ENCODE results near the gene MAMDC2.

Gene MAMDC2

DNA sequence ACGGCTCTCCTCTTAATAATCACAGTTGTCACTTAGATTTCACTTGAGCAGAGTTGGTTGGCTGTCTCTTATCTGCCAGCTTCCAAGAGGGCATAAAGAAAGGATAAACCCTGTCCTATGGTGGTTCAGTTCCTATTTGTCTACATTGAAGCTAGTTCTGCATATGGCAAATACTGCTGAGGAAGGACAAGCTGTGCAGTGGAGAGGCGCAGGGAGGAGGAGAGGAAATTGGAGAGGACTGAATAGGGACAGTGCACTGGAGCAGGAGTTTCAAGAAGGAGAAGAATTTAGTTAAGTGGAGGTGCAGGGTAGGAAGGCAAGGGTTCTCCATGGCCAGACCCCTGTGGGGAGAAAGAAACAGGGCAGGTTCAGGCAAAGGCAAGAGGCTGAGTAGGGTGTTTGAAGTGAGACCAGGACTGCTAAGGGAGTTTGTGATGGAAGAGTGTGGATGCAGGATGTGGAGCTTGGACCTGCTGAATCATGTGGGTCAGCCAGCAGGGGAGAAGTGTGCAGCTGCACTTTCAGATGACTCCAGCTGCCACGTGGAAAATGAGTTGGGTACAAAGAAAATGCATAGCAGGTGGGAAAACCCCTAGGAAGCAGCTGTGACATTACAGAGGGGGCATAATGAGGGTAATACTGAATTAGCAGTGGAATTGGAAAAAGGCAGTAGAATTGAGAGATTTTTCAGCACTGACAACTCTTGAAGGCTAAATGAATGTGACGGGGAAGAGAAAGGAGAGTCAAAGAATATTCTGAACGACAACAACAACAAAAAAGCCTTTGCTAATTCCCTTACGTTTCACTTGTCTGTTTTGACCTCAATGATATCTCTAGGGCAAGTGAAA is 66.8 kb downstream of the MAMDC2 start:
- no peak for DNase-seq

DNA sequence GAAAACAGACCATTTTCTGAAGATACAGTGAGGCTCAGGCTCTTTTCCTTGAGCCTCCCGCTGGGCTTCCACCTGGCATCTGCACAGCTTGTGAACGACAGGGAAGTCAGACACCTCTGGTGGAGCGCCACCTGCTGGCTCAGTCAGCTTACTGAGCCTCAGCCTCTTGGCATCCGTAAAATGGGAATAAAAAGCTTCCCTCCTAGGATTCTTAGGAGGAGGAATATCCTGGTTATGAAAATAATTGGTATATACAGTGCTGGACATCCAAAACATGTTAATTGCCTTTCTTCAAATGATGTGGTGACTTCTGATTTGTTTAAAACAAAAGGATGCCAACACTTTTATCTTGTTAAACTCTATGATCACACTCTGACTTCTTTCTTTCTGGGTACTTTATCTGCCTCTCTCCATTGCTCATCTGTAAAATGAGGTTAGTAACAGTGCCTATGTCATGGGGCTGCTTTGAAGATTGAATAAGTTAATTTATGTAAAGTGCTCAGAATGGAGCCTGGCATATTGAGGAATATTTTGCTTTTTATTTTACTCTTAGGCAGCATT is 67.5 kb downstream of the MAMDC2 start:
- DNase-seq, result peak; percentile 67

DNA sequence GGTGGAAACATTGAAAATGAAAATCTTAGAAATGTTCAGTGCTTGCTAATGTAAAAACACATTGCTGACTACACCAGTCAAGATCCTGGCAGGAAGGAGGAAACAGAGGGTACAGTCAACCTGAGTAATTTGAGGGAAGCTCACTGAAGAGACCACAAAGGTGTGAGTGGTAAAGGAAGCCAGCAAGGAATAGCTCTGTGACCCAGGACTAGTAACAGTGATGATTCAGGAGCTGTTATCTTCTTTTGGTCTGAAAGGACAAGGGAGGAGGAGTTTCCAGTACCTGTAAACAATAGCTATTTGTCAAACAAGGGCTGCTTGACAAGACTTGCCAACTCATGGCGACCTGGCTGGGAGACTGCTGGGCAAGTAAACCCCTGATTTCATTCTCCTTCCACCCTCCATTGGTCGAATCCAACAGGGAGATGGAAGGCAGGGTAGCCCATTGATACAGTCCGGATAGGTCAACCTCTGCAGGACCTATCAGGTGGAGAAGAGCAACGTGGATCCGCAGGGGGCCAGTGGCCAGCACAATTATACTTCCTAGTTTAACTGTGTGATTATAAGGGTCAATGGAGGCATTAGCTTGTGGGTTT is 68.1 kb downstream of the MAMDC2 start:
- DNase-seq, result no peak

DNA sequence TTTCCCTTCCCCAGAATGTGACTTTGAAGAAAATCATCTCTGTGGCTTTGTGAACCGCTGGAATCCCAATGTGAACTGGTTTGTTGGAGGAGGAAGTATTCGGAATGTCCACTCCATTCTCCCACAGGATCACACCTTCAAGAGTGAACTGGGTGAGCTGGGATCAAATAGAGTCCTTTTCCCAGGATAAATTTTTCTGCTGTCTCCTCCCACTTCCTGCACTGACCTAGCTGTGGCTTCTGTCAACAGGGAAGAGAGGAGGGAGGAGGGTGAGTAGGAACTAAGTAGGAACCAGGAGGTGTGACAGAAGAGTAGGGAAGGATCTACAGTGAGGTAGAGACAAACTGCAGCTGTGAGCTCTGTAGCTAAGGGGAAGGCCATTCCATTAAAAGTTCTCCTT is 69.3 kb downstream of the MAMDC2 start:
- DNase-seq, result no peak

DNA sequence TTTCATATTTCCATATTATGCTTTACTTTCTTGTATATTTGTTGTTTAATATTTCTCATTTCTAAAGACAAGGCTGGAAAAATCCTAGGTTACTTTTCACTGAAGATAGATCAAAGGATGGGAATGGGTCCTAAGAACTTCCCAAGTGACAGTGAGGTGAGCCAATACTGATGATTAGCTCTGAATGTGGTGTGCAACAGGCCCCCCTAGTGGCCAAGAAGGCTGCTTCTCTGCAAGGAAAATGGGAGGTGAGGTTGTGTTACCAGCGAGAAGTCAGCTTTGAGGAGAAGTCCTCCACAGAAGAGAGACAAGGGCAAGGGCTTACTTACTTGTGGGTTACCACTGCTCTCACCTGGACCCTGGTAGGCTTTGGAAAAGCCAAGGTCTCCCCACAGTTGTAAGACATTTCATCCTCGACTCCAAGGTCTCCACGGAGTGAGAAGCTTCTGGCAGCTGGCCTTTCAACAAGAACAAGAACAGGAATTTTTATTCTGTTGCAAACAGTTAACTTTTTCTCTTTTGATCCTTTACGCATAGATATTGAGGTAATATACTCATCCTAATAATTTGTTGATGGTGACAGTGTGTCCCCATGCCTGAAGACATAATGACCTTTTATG is 69.9 kb downstream of the MAMDC2 start:
- peak; percentile 56 for DNase-seq

DNA sequence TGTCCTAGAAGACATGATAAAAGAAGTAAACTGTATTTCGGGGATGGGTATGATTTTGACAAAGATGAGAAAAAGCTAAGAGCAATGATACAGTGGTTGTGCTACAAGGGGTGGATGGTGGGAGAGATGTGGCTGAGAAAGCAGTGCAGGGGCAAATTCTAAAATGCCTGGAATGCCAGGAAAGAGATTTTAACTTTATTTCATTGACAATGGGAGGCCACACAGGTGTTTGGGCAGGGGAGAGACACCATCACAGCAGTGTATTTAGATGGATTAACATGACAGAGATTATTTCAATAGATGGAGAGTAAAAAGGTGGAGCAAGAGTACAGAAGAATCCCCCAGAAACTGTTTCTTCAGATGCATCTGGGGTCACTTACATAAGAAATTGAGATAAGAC is 71.2 kb downstream of the MAMDC2 start:
- DNase-seq, result no peak

DNA sequence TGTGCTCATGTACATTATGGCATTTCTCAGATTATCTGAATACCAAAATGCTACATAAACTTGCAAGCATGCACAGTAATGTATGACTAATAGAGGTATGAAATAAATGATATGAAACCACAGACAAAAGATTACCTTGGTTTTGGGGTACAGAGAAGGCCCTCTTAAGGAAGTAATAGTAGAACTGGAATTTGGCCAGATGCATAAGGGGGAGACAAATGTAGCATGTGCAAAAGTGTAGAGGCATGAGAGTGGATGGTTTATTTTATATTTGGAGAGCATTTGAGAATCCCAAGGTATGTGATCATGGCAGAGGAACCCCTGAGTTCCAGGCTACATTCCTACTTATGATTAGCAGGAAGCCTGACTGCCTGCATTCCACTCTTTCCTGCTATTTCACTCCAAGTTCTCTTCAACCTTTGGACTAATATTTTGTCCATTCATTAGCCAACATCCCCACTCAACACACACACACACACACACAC is 74.2 kb downstream of the MAMDC2 start:
- DNase-seq, result no peak

DNA sequence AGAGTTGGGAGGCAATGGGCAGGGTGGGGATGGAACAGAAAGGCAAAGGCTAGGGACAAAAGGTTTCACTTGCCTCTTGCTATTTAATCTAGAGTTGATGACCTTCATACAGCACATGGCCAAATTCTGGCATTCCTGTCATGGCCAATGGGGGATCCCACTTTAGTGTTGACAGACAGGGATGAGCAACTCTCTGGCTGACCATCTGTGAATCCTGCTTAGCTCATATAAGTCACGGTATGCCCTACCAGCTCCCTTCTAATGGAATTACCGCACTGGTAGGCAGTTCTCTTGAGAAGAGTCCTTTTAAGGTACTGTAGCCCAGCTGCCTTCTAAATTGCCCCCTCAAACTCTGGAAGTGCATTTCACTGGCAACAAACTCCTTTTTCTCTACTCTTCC is 76.1 kb downstream of the MAMDC2 start:
- no peak for DNase-seq

DNA sequence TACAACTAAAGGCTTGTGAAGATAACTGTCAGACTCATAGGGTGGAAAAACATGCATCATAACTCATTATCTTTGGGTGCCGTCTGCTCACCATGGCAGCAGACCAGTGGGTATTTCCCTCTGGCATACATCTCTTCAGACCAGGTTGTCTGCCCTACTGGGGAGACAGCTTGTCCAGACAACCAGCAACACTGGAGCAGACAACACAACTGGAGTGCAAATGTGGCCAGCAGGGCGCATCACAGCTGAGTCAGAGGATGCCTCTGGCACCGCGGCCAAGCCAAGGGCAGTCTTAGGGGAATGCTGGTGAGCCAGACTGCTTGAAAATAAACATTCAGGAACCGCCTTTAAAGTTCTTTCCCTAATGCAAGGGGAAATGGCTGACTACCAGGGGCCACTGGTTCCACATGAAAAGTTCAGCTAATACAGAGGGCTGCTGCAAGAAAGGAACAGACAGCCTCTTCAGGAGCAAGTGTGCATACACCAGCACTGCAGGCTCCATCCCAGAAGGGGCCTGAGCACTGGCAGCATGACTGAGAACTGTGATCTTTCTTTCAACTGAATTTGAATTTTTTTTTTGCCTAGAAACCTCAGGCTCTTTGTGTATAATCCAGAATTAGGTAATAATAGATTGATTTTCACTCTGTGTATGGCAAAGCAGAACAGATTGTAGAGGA is 77.3 kb downstream of the MAMDC2 start:
- DNase-seq, result peak; percentile 42

DNA sequence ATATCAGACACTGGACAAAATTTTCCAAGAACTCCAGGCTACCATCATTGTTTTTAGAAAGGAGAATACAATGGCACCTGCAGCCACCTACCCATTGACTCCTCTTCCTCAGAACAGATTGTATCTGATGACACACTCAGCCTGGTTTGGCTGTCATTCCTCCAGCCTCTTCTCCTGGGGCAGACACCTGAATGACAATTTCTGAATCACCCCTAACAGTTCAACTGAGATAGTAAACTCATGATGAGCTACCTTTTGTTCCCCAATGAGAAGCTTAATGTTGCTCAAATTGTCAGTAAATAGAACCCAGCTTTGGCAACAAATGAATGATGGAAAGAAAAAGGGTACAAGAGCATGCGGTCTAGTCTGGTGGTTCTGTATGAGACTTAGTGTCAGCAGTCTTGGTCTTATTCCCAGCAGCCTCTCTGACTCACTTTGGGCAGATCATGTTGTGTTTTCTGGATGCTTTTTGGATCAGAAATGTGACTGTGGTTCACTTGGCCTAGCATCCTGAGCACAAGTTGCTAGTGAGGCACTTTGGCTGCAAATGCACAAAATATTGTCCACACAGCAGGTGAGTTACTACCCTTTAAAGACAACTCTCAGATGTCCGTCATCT is 78.3 kb downstream of the MAMDC2 start:
- DNase-seq, result no peak

DNA sequence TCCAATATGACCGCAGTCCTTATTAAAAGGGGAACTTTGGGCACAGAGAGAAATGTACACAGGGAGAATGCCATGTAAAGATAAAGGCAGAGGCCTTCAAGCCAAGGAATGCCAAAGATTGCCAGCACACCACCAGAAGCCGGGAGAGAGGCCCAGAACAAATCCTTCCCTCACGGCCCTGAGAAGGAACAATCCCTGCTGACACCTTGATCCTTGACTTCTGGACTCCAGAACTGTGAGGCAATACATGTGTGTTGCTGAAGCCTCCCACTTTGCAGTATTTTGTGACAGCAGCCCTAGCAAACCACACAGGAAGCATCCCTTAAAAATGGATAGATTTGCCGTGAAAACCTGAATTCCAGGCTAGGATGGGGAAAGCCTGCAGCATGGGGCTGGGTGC is 80.0 kb downstream of the MAMDC2 start:
- DNase-seq, result no peak

DNA sequence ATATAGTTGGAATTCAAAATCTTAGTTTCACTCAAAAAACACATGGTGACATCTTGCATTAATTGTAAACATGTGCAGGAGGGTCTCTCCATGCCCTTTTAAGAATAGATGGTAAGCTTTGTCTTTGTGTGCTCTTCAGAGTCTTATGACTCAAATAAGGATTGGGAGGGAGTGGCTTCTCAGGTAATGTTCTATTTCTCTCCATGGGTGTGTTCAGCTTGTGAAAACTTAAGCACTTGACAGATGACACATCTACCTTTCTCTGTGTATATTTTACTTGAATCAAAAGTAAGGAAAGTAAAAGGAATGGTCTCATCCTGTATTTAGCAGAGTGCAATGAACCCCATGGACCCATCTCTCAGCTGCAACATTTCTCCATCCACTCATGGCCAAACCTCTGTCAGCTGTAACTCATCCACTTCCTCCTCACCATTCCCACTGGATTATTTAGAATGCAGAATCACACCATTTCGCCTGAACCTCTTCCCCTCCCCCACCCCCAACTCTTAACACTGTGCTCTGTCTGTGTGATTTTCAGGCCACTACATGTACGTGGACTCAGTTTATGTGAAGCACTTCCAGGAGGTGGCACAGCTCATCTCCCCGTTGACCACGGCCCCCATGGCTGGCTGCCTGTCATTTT is 82.1 kb downstream of the MAMDC2 start:
- DNase-seq, result no peak

DNA sequence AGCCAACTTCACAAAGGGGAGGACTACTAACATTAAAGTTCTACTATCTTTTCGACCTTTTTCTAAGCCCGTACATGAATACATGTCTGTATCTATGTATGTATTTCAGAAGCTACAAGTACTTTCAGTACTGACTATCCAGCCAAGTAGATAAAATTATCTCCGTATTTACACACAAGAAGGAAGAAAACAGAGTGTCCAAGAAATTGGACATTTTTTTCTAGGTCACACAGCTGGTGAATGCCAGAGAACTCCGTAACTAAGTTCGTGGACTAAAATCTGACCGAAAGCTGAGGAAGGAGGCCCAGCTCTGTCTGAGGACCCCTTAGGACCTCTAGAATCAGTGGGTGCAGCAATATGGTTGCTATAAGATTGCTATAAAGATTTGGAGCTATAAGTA is 83.4 kb downstream of the MAMDC2 start:
- no peak for DNase-seq

DNA sequence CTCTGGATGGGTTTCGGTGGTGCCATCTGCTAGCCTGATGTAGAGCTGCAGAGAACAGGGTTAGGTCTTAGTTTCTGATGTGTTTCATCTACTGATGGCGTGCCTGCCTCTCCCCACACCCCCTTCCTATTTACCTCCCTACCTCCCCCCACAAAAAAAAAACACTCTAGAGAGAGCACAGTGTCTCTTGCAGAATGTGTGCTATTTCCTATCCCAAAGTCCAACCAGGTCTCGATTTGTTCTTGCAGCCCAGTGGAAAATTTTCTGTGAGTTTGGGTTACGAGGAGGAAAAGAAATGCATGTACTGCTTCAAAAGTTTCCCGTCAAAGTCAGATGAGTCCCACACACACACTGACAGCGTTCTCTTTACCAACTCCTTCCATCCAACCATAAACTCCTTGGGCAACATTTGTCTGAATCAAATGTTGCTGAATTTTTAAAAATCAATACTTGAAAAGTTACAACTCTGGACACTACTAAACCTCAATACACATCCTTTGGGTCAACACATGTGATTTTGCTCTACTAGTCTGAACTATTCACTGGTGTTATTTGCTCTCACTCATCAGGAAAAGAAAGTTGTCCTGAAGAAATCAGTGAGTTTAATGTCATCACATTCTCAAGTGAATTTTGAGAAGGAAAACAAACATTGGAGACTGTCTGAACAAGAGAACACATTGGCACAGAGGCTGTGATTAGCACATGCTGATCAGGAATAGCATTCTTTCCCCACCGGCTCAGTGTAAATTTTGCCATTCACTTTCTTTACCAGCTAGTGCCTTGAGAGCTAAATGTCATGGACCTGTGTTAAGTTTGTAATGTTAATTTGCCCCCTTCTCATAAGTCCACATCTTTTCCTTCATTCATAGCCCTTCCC is 84.1 kb downstream of the MAMDC2 start:
- DNase-seq, result no peak

DNA sequence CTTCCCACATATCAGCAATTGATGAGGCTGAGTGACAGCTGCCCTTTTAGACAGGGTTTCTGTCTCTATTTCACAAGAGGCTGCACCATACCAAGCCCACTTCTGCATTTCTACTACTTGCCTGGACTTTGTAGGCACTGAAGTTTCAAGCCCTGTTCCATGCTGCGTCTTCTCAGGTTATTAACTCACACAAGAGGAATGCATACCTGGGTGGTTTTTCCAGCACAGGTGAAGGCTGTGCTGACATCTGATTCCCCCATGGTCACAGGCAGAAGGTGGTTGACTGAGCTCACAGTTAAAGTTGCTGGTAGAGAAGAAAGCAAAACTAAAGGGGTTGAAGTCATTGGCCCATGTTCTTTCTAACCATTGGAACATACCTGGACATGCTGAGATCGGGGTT is 86.6 kb downstream of the MAMDC2 start:
- no peak for DNase-seq

DNA sequence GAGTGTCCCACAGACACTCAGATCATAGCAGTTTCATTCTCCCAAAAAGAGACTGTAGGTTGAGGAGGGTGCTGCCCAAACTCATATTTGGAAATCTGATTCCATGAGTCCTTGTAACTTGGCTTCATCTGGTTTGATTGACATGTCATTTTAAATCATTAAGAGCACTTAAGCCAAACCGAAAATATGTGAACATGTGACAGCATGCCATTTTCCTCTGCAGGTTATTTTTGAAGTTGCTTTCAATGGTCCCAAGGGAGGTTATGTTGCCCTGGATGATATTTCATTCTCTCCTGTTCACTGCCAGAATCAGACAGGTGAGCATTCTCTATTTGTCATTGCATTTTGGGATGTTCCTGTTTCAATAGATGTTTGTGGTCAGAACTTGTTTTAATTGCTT is 87.6 kb downstream of the MAMDC2 start:
- DNase-seq, result no peak

DNA sequence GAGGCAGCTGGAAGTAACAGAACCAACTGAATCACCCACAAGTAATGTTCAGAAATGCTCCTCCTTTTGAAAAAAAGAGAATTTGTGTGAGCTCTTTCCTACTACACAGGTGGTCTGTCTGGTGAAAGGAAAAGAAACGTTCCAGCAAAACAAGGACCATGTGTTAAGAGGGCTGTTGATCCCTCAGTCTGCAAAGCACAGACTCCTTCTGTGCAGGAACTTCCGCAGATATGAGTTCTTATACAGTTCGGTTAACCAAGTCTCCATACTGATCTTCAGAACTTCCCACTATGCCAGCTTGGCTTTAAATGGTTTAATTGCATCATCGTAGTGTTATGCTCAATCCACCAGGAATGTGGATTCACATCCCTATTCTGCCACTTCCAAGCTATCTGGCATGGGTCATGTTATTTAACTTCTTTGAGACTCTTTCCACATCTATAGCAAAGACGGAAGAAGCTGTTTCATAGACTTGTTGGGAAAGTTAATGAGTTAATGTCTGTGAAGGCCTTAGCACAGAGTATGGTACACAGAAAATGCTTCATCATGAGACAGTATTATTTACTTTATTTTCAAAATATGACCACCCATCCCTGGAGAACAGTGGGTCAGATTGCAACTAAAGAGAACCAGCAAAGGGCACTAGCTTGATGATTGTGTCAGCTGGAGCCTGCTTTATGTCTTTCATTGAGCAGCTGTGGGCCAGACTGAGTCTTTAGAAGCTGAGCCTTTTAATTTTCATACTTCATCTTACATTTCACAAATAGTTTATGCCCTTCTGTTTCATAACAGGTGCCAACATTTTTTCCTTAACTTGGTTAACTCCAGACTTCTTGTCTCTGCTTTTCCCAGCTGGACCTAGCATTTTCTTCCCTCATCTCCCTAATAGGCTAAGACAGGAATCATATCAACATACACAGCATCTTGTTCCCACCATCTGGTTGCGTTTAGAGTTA is 89.9 kb downstream of the MAMDC2 start:
- no peak for DNase-seq

DNA sequence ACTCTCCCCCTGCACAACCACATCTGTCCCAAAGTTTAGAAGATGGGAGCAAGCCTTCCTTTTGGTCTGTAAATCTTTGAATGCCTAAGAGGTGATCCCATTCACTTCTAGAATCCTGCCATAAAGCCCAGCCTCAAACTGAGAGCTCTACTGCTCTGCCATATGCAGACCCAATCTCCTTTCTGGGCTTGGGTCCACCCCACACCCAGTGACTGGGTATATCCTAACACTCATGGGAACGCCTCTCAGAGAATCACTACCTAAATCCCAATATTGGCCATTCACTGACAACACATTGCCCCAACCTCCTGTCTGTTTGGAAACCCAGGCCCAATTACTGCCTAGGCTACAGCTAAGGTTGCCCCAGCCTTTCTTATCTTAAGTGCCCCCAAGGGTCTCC is 90.7 kb downstream of the MAMDC2 start:
- no peak for DNase-seq

DNA sequence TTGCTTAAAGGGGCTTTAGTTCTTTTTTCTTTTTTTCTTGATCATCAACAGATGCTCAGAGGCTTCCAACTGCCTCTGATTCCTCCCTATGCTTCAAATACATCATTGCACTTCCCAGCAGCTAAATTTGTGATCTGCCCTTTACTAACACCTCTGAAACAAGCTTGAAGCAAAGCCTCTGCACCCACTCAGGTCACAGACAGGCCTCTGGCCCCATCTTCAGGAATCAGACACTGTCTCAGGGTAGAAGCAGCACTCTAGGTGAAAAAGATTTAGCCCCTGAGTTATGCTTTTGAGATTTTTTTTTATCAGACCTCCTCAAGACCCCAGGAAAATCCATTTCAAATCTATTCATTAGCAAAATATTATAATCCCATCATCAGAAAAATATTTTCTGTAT is 91.5 kb downstream of the MAMDC2 start:
- DNase-seq, result no peak

DNA sequence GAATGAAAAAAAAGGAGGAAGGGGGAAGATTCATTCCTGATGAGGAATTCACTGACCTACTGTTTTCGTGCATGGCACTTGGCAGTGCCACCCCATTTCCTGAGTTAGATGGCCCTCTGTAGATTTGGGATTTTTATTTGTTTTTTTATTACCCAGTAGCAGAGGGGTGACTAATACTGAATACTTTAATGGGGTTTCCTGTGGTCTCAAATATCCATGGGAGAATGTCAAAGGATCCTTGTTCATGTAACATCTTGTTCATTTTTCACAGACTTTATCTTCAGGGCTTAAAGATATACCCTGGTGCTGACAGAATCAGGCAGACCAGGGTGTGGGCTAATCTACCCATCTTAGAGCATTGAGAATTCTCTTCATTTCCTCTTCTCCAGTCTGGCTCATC is 93.0 kb downstream of the MAMDC2 start:
- no peak for DNase-seq

Measured in OCI-M1 (cell line).